Neural cell (in vitro differentiated cells): Measurements from ENCODE around the gene ZNF516. TPM values are rescaled to one million over a fixed set of nuclear protein-coding genes. Genes with fewer than 3 reads are reported as not detected.

Experiments
- H2AFZ ChIP-seq: fragments of 200-600, 300-800 bp; sonication (generic), shearing (Covaris generic); 2 replicates; pipeline ENCODE4 v1.6.0; 2014; ENCODE audit warnings: low read depth, mild to moderate bottlenecking, antibody characterized with exemption, low read length, moderate library complexity
- H3F3A ChIP-seq: fragments of 200-600 bp; shearing (Covaris generic); 2 replicates; pipeline ENCODE4 v1.6.1; 2016; ENCODE audit warnings: mild to moderate bottlenecking, moderate library complexity, mixed read lengths, antibody characterized with exemption, low read length; ENCODE audit not compliant: insufficient read depth, poor library complexity, severe bottlenecking
- H3K27ac ChIP-seq: fragments of 200-600, 300-800 bp; sonication (generic), shearing (Covaris generic); 2 replicates; pipeline ENCODE4 v1.5.1; 2014; ENCODE audit warnings: mild to moderate bottlenecking, low read length, moderate library complexity
- H3K27me3 ChIP-seq: fragments of 300-800, 200-600 bp; sonication (generic), shearing (Covaris generic); 2 replicates; pipeline ENCODE4 v1.6.0; 2014; ENCODE audit warnings: mild to moderate bottlenecking, low read depth, low read length, moderate library complexity; ENCODE audit not compliant: insufficient read depth
- H3K36me3 ChIP-seq: fragments of 300-800, 200-600 bp; sonication (generic), shearing (Covaris generic); 2 replicates; pipeline ENCODE4 v1.5.1; 2014; ENCODE audit warnings: mild to moderate bottlenecking, antibody characterized with exemption, low read length, moderate library complexity; ENCODE audit not compliant: insufficient read depth
- H3K4me2 ChIP-seq: fragments of 300-800, 200-600 bp; sonication (generic), shearing (Covaris generic); 2 replicates; pipeline ENCODE4 v1.6.0; 2014; ENCODE audit warnings: mild to moderate bottlenecking, low read length
- H3K4me3 ChIP-seq: fragments of 300-800, 200-600 bp; sonication (generic), shearing (Covaris generic); 2 replicates; pipeline ENCODE4 v1.5.1; 2014; ENCODE audit warnings: mild to moderate bottlenecking, low read length, moderate library complexity
- H3K79me2 ChIP-seq: fragments of 200-600 bp; shearing (Covaris generic); replicated peaks from 2 replicates; pipeline ENCODE4 v1.6.0; 2014; ENCODE audit warnings: mild to moderate bottlenecking, low read length, moderate library complexity; ENCODE audit not compliant: insufficient read depth
- H3K9ac ChIP-seq: fragments of 300-800, 200-600 bp; sonication (generic), shearing (Covaris generic); 2 replicates; pipeline ENCODE4 v1.6.1; 2016; ENCODE audit warnings: mild to moderate bottlenecking, low read length, mixed read lengths
- H3K9me2 ChIP-seq: fragments of 200-600 bp; shearing (Covaris generic); 2 replicates; pipeline ENCODE4 v1.6.1; 2016; ENCODE audit warnings: mild to moderate bottlenecking, low read length, mixed read lengths; ENCODE audit not compliant: insufficient read depth
- H3K9me3 ChIP-seq: fragments of 200-600, 300-800 bp; sonication (generic), shearing (Covaris generic); 2 replicates; pipeline ENCODE4 v1.6.1; 2016; ENCODE audit warnings: mild to moderate bottlenecking, mixed run types, low read length, moderate library complexity, mixed read lengths
- H4K20me1 ChIP-seq: fragments of 200-600 bp; shearing (Covaris generic); 2 replicates; pipeline ENCODE4 v1.6.1; 2016; ENCODE audit warnings: mild to moderate bottlenecking, mixed run types; ENCODE audit not compliant: insufficient read depth
- EP300 ChIP-seq: fragments of 450-650 bp; conservative IDR thresholded peaks from 2 replicates; pipeline ENCODE4 v1.6.1; 2014; ENCODE audit warnings: antibody characterized with exemption, mild to moderate bottlenecking, moderate library complexity; ENCODE audit not compliant: poor library complexity, severe bottlenecking
- EZH2 ChIP-seq: fragments of 200-600, 300-800 bp; shearing (Covaris generic), sonication (generic); IDR thresholded peaks from 2 replicates; pipeline ENCODE4 v1.6.1; 2014; ENCODE audit warnings: antibody characterized with exemption, low read length, borderline replicate concordance, mild to moderate bottlenecking; ENCODE audit not compliant: insufficient read depth, poor library complexity, severe bottlenecking
- MXI1 ChIP-seq: fragments of 450-650 bp; conservative IDR thresholded peaks from 2 replicates; pipeline ENCODE4 v1.6.1; 2014; ENCODE audit warnings: antibody characterized with exemption, mild to moderate bottlenecking; ENCODE audit not compliant: poor library complexity, severe bottlenecking
- POLR2AphosphoS5 ChIP-seq: IDR thresholded peaks from 2 replicates; pipeline ENCODE4 v1.6.1; 2012
- RAD21 ChIP-seq: fragments of 450-650 bp; conservative IDR thresholded peaks from 2 replicates; pipeline ENCODE4 v1.6.1; 2014; ENCODE audit warnings: antibody characterized with exemption, mild to moderate bottlenecking, moderate library complexity
- SMC3 ChIP-seq: fragments of 450-650 bp; conservative IDR thresholded peaks from 2 replicates; pipeline ENCODE4 v1.6.1; 2014; ENCODE audit warnings: antibody characterized with exemption, mild to moderate bottlenecking, moderate library complexity; ENCODE audit not compliant: poor library complexity
- TAF1 ChIP-seq: IDR thresholded peaks from 2 replicates; pipeline ENCODE4 v1.6.1; 2012; ENCODE audit warnings: low read depth
- polyA plus RNA-seq: library from polyadenylated mRNA; depleted of rRNA; stranded (reverse); fragments of >200 nt; gene quantifications from 2 replicates; pipeline ENCODE4 v1.2.3, GENCODE V29; 2014
- TF ChIP-seq, protein P1 (sequence below): fragments of 450-650 bp; IDR thresholded peaks from 2 replicates; pipeline ENCODE4 v1.5.1; 2014; ENCODE audit warnings: antibody characterized with exemption, mild to moderate bottlenecking, moderate library complexity; ENCODE audit not compliant: poor library complexity, severe bottlenecking
- TF ChIP-seq, protein P2 (sequence below): IDR thresholded peaks from 2 replicates; pipeline ENCODE4 v1.6.1; 2012; ENCODE audit warnings: borderline replicate concordance

The ZNF516 gene
- polyA plus RNA-seq, 1 donor from 2014 or later: 11.5 TPM

DNA sequence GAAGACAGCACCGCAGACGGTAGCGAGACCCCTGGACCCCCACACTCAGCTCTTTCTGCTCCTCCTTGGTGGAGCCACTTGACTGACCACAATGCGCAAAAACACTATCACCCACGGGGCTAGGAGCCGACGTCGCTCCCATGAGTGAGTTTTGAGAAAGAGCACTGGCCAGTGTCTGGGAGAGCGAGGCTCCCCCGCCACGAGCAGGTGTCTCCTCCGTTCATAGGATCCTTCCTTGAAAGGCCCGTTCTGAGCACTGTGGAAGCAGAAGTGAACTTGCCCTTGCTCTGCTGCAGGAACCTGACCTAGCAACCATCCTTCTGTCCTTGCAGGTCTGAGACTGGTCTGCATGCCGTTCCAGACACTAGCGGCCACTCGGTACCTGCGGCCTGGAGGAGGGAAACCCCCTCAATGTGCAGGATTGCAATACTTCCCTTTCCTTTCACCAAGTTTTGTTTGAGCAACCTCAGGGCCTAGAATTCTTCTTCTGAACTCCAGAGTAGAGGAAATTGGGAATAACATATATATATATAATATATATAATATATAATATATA, 12.9 kb upstream of the ZNF516 start:
- Histone ChIP-seq H3K9me2 (no peaks in the 10 kb centered on the region), H3K9ac (no peak overlapping the region), H3K36me3 (no peaks in the 10 kb centered on the region), H3K79me2 (no peaks in the 10 kb centered on the region), H3K27ac (no peak overlapping the region), H3F3A (no peaks in the 10 kb centered on the region), H3K27me3 (no peaks in the 10 kb centered on the region), H3K4me2 (no peak overlapping the region), H4K20me1 (no peaks in the 10 kb centered on the region), H2AFZ (no peak overlapping the region), H3K4me3 (no peak overlapping the region), H3K9me3 (no peaks in the 10 kb centered on the region)
- no peak for TF ChIP-seq RAD21
- TF ChIP-seq, protein P1, sequence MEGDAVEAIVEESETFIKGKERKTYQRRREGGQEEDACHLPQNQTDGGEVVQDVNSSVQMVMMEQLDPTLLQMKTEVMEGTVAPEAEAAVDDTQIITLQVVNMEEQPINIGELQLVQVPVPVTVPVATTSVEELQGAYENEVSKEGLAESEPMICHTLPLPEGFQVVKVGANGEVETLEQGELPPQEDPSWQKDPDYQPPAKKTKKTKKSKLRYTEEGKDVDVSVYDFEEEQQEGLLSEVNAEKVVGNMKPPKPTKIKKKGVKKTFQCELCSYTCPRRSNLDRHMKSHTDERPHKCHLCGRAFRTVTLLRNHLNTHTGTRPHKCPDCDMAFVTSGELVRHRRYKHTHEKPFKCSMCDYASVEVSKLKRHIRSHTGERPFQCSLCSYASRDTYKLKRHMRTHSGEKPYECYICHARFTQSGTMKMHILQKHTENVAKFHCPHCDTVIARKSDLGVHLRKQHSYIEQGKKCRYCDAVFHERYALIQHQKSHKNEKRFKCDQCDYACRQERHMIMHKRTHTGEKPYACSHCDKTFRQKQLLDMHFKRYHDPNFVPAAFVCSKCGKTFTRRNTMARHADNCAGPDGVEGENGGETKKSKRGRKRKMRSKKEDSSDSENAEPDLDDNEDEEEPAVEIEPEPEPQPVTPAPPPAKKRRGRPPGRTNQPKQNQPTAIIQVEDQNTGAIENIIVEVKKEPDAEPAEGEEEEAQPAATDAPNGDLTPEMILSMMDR: no peak
- TF ChIP-seq, protein P2, sequence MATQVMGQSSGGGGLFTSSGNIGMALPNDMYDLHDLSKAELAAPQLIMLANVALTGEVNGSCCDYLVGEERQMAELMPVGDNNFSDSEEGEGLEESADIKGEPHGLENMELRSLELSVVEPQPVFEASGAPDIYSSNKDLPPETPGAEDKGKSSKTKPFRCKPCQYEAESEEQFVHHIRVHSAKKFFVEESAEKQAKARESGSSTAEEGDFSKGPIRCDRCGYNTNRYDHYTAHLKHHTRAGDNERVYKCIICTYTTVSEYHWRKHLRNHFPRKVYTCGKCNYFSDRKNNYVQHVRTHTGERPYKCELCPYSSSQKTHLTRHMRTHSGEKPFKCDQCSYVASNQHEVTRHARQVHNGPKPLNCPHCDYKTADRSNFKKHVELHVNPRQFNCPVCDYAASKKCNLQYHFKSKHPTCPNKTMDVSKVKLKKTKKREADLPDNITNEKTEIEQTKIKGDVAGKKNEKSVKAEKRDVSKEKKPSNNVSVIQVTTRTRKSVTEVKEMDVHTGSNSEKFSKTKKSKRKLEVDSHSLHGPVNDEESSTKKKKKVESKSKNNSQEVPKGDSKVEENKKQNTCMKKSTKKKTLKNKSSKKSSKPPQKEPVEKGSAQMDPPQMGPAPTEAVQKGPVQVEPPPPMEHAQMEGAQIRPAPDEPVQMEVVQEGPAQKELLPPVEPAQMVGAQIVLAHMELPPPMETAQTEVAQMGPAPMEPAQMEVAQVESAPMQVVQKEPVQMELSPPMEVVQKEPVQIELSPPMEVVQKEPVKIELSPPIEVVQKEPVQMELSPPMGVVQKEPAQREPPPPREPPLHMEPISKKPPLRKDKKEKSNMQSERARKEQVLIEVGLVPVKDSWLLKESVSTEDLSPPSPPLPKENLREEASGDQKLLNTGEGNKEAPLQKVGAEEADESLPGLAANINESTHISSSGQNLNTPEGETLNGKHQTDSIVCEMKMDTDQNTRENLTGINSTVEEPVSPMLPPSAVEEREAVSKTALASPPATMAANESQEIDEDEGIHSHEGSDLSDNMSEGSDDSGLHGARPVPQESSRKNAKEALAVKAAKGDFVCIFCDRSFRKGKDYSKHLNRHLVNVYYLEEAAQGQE: no peak

DNA sequence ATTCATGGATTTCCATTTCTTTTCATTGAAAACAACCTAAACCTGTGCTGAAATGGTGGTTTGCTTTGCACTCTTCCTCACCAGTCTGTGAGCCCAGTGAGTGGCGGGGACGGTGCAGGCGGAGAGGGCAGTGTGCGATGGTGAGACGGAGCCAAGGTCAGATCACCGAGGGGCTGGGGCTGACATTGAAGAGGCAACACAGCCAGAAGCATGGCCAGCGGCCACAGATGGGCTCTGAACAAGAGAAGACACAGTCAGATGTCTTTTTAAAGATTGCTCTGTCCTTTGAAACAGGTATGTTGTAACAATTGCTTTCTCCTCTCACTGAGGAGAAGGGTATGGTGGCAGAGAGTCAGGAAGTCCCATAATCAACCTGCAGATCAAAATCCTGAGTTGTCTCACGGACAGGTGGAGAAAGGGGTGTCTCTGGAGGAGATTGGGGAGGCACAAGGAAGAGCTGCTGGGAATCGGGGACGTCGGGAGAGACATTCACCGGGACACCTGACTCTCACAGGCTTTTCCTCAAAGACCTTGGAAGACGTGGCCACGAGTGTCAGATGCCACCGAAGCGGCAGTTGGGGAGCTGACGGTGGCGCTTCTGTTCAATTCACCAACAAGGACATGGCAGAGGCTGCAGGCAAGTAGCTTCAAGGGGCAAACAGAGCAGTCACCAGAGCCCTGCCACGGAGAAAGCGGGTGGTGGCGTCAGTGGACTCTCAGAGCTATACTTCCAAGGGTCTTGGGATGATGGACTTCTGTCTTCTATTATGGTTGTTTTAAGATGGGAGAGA, 12.1 kb upstream of the ZNF516 start:
- H4K20me1 ChIP-seq: no peaks in the 10 kb centered on the region
- no peak overlapping the region for H3K9ac ChIP-seq
- no peaks in the 10 kb centered on the region for H3K9me3 ChIP-seq
- H3K27me3 ChIP-seq: no peaks in the 10 kb centered on the region
- no peak overlapping the region for H3K27ac ChIP-seq
- H3F3A ChIP-seq: no peaks in the 10 kb centered on the region
- TF ChIP-seq, protein P2: no peak
- TF ChIP-seq, protein P1: no peak
- no peak for TF ChIP-seq MXI1
- TF ChIP-seq POLR2AphosphoS5: no peak
- TF ChIP-seq SMC3: no peak
- no peak for TF ChIP-seq RAD21
- TF ChIP-seq TAF1: no peak
- no peak for TF ChIP-seq EZH2
- no peak for TF ChIP-seq EP300
- no peaks in the 10 kb centered on the region for H3K36me3 ChIP-seq
- H3K9me2 ChIP-seq: no peaks in the 10 kb centered on the region
- no peak overlapping the region for H3K4me2 ChIP-seq
- no peak overlapping the region for H3K4me3 ChIP-seq
- no peaks in the 10 kb centered on the region for H3K79me2 ChIP-seq
- H2AFZ ChIP-seq: no peak overlapping the region
